Small intestine (tissue), 7 donors: ENCODE measurements around the gene TMEFF2. TPM values are rescaled to one million over a fixed set of nuclear protein-coding genes. Genes with fewer than 3 reads are reported as not detected.

Source experiments
- DNase-seq, 2 donors: peaks; one replicate each; pipeline versions ENCODE4 v3.0.0 to v3.0.0-alpha.2; 2013
- FAIRE-seq: peaks from 2 replicates; lab custom pipeline; 2012; peaks lifted over from hg19 to GRCh38; lab: Jason Lieb, UNC
- H3K27ac ChIP-seq, 3 donors: one replicate each; pipeline ENCODE4 v1.5.1; 2013; ENCODE audit warnings: low read length in 2 of 3, mild to moderate bottlenecking in 2 of 3, control low read depth in 1 of 3, inconsistent platforms in 1 of 3, low read depth in 1 of 3, moderate library complexity in 1 of 3
- H3K27me3 ChIP-seq, 3 donors: one replicate each; pipeline ENCODE4 v1.6.1; 2013; ENCODE audit warnings: low read length in 3 of 3, inconsistent platforms in 1 of 3; ENCODE audit not compliant: control insufficient read depth in 3 of 3, insufficient read depth in 3 of 3
- H3K36me3 ChIP-seq, 3 donors: one replicate each; pipeline ENCODE4 v1.6.1; 2013; ENCODE audit warnings: low read length in 3 of 3, inconsistent platforms in 1 of 3, low read depth in 1 of 3, mild to moderate bottlenecking in 1 of 3, moderate library complexity in 1 of 3; ENCODE audit not compliant: control insufficient read depth in 3 of 3, insufficient read depth in 2 of 3
- H3K4me1 ChIP-seq, 3 donors: one replicate each; pipeline ENCODE4 v1.6.1; 2013; ENCODE audit warnings: low read length in 2 of 3, inconsistent platforms in 1 of 3, low read depth in 1 of 3, mild to moderate bottlenecking in 1 of 3, moderate library complexity in 1 of 3; ENCODE audit not compliant: control insufficient read depth in 3 of 3, insufficient read depth in 2 of 3
- H3K4me3 ChIP-seq, 3 donors: one replicate each; pipeline ENCODE4 v1.5.1; 2013; ENCODE audit warnings: low read length in 3 of 3, control low read depth in 1 of 3, inconsistent platforms in 1 of 3, low read depth in 1 of 3, mild to moderate bottlenecking in 1 of 3, moderate library complexity in 1 of 3
- H3K9me3 ChIP-seq, 2 donors: one replicate each; pipeline ENCODE4 v1.6.1; 2013; ENCODE audit warnings: low read depth in 1 of 2, low read length in 1 of 2; ENCODE audit not compliant: control insufficient read depth in 2 of 2, insufficient read depth in 1 of 2
- WGBS, 3 donors: extraction: QIAGEN DNeasy Blood & Tissue Kit; methylation state at CpG; one replicate each; pipeline ENCODE4 v1.1.7; 2013; 5-methylcytosine and 5-hydroxymethylcytosine counted together
- polyA plus RNA-seq, 4 donors: library from polyadenylated mRNA; stranded (reverse) in 3 of 4; unstranded in 1 of 4; fragments of 200-250 nt in 3 of 4; fragments of 120-200 nt in 1 of 4; gene quantifications; one replicate each; pipeline versions ENCODE4 v1.2.1 to v1.2.3, GENCODE V29; 2013
- donor health status: healthy with polysubstance abuse.
- donor health status: control.
- donor health status: control.
- donor health status: Bipolar disorder and iron deficiency.
- donor health status: healthy.

TMEFF2 gene
- polyA plus RNA-seq, 4 donors: 0.34 to 2.0 TPM; not detected in 2

GRCh38 chr2:192195548-192196418, 1.1 kb upstream of the TMEFF2 start:
- Histone ChIP-seq H3K27me3 (peaks cover 3 to 56% (median 33%) of the 10 kb centered on the region in 3 donors), H3K9me3 (peaks cover 0 to 1% of the 10 kb centered on the region in 2 donors), H3K36me3 (no peaks in the 10 kb centered on the region), H3K27ac (no peak overlapping the region), H3K4me3 (peak overlapping the region in 2 of 3 donors; percentile 30 to 39), H3K4me1 (peaks cover 0 to 7% (median 2%) of the 10 kb centered on the region in 3 donors)
- FAIRE-seq (no peak), DNase-seq (peak; percentile 9 to 24)
- 1 to 3% (median 2%) methylated on average over 39 to 44 of the region's 44 CpGs for whole genome bisulfite sequencing, 3 donors

GRCh38 chr2:192194265-192194865, 368 bp downstream of the TMEFF2 start:
- H3K9me3 ChIP-seq: peaks cover 0 to 1% of the 10 kb centered on the region in 2 donors
- peaks cover 0 to 7% (median 2%) of the 10 kb centered on the region in 3 donors for H3K4me1 ChIP-seq
- FAIRE-seq (no peak), DNase-seq (peak in 1 of 2 donors; percentile 16)
- H3K27ac ChIP-seq: no peak overlapping the region
- peak overlapping the region in 2 of 3 donors; percentile 30 to 39 for H3K4me3 ChIP-seq
- 2 to 4% (median 3%) methylated on average over 46 to 48 of the region's 48 CpGs for WGBS, 3 donors
- H3K27me3 ChIP-seq: peaks cover 3 to 56% (median 33%) of the 10 kb centered on the region in 3 donors
- no peaks in the 10 kb centered on the region for H3K36me3 ChIP-seq

GRCh38 chr2:192190474-192190873, 4.3 kb downstream of the TMEFF2 start:
- peak; percentile 18 to 41 for DNase-seq
- WGBS, 3 donors: 11 to 38% (median 13%) methylated on average over 1 of the region's 1 CpG
- Histone ChIP-seq H3K36me3 (no peaks in the 10 kb centered on the region), H3K9me3 (peaks cover 0 to 1% of the 10 kb centered on the region in 2 donors), H3K27me3 (peaks cover 3 to 32% (median 24%) of the 10 kb centered on the region in 3 donors), H3K4me3 (no peak overlapping the region), H3K27ac (no peak overlapping the region), H3K4me1 (peaks cover 0 to 2% (median 1%) of the 10 kb centered on the region in 3 donors)
- FAIRE-seq: peak; percentile 70

- Histone ChIP-seq H3K27me3 (peaks cover 0 to 4% (median 2%) of the 10 kb centered on the region in 3 donors), H3K27ac (no peak overlapping the region), H3K36me3 (no peaks in the 10 kb centered on the region), H3K4me1 (no peaks in the 10 kb centered on the region), H3K4me3 (no peak overlapping the region), H3K9me3 (no peaks in the 10 kb centered on the region)
- FAIRE-seq: no peak
- DNase-seq: no peak
- 74 to 85% (median 78%) methylated on average over 5 of the region's 5 CpGs for WGBS, 3 donors
Observed at GRCh38 chr2:192186806-192187205, 7.9 kb downstream of the TMEFF2 start.

GRCh38 chr2:192184349-192184748, 10.4 kb downstream of the TMEFF2 start:
- Histone ChIP-seq H3K9me3 (no peaks in the 10 kb centered on the region), H3K36me3 (no peaks in the 10 kb centered on the region), H3K4me1 (no peaks in the 10 kb centered on the region), H3K27ac (no peak overlapping the region), H3K27me3 (peaks cover 0 to 2% (median 0%) of the 10 kb centered on the region in 3 donors), H3K4me3 (no peak overlapping the region)
- DNase-seq (no peak), FAIRE-seq (no peak)
- WGBS, 3 donors: 87 to 88% (median 87%) methylated on average over 2 of the region's 2 CpGs

GRCh38 chr2:192183296-192183695, 11.4 kb downstream of the TMEFF2 start:
- no peak overlapping the region for H3K4me3 ChIP-seq
- 72 to 85% (median 79%) methylated on average over 1 of the region's 1 CpG for WGBS, 3 donors
- no peak for FAIRE-seq
- no peak for DNase-seq
- H3K4me1 ChIP-seq: no peaks in the 10 kb centered on the region
- H3K27ac ChIP-seq: no peak overlapping the region
- no peaks in the 10 kb centered on the region for H3K36me3 ChIP-seq
- peaks cover 0 to 2% (median 0%) of the 10 kb centered on the region in 3 donors for H3K27me3 ChIP-seq
- H3K9me3 ChIP-seq: no peaks in the 10 kb centered on the region

- Histone ChIP-seq H3K4me3 (no peak overlapping the region), H3K27ac (no peak overlapping the region), H3K36me3 (no peaks in the 10 kb centered on the region), H3K9me3 (no peaks in the 10 kb centered on the region), H3K4me1 (no peaks in the 10 kb centered on the region), H3K27me3 (no peaks in the 10 kb centered on the region)
- DNase-seq: no peak
- no peak for FAIRE-seq
- WGBS, 3 donors: 43 to 65% (median 63%) methylated on average over 2 of the region's 2 CpGs
Observed at GRCh38 chr2:192166946-192167345, 27.8 kb downstream of the TMEFF2 start.

- no peaks in the 10 kb centered on the region for H3K4me1 ChIP-seq
- 37 to 72% (median 55%) methylated on average over 4 of the region's 4 CpGs for WGBS, 3 donors
Observed at GRCh38 chr2:192165842-192166241, 28.9 kb downstream of the TMEFF2 start.

More at GRCh38 chr2:192165842-192166241, 28.9 kb downstream of the TMEFF2 start:
- Histone ChIP-seq H3K36me3 (no peaks in the 10 kb centered on the region), H3K27me3 (no peaks in the 10 kb centered on the region), H3K27ac (no peak overlapping the region), H3K9me3 (no peaks in the 10 kb centered on the region), H3K4me3 (no peak overlapping the region)
- no peak for FAIRE-seq
- DNase-seq: peak in 1 of 2 donors; percentile 6
